KOPT-K1 (cell line): Measurements from ENCODE around the gene ABLIM2.

Experiments
- H3K27ac ChIP-seq: fragments of 200-600 bp; sonication (generic); 2 replicates; pipeline ENCODE4 v1.5.1; 2016; ENCODE audit warnings: antibody characterized with exemption, mild to moderate bottlenecking, low read depth, low read length; ENCODE audit not compliant: poor library complexity, severe bottlenecking
- H3K36me3 ChIP-seq: fragments of 200-600 bp; sonication (generic); 2 replicates; pipeline ENCODE4 v1.5.1; 2017; ENCODE audit warnings: antibody characterized with exemption, mild to moderate bottlenecking, low read length, moderate library complexity; ENCODE audit not compliant: insufficient read depth
- H3K9me3 ChIP-seq: fragments of 200-600 bp; sonication (generic); 2 replicates; pipeline ENCODE4 v1.5.1; 2017; ENCODE audit warnings: antibody characterized with exemption, low read length, mild to moderate bottlenecking; ENCODE audit not compliant: insufficient read depth, poor library complexity, severe bottlenecking

ABLIM2 gene

DNA sequence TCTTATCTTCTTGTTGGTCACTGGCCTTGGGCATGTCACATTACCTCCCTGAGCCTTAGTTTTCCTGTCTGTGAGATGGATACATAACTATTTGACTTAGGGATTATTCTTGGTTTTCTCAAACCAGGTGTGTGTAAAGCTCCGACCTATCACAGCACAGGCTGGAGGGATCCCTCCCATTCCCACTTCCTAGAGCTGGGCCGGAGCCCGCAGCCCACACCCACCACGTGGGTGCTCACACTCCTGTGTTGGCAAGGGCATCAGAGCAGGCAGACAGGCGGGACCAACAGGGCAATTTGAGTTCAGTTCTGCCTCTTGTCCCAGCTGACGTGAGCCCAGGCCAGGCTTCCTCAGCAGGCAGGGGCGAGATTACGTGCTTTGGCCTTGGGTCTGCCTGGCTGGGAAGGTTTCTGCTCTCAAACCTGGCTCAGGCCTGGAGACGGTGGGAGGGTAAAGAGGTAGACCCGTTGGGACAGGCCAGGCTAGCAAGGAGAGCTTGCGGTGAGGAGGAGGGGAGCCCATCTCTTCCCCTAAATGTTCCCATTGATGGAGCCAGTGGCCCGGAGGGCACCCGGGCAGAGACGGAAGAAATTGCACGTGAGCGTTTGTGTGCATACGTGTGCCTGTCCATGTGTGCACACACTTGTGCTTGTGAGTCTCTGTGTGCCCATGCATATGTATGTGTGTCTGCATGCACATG is 39.7 kb upstream of the ABLIM2 start:
- H3K9me3 ChIP-seq = no peaks in the 10 kb centered on the region
- H3K27ac ChIP-seq = peak overlapping the region; percentile 69
- no peaks in the 10 kb centered on the region for H3K36me3 ChIP-seq

DNA sequence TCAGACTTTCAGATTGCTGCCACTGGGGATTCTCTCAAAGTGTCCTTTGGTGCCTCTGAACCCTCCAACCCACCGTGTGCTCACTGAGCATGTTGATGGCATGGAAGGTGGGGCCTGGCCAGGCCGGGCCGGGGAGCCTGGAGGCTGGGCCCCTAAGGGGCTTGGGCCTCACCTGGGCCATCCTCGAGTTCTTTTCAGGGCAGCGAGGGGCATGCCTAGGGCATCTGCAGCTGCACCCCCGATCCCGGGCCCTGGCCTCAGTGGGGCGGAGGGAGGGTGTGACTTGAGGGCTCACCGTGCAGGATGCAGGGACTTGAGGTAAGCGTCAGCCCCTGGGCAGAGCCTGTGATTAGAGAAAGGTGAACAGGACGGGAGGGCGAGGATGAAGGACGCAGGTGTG is 38.9 kb upstream of the ABLIM2 start:
- no peak overlapping the region for H3K27ac ChIP-seq

GRCh38 chr4:8195841-8196458 is 37.3 kb upstream of the ABLIM2 start:
- Histone ChIP-seq H3K9me3 (no peaks in the 10 kb centered on the region), H3K27ac (no peak overlapping the region), H3K36me3 (no peaks in the 10 kb centered on the region)

More for the DNA sequence above, 38.9 kb upstream of the ABLIM2 start:
- Histone ChIP-seq H3K9me3 (no peaks in the 10 kb centered on the region), H3K36me3 (no peaks in the 10 kb centered on the region)

DNA sequence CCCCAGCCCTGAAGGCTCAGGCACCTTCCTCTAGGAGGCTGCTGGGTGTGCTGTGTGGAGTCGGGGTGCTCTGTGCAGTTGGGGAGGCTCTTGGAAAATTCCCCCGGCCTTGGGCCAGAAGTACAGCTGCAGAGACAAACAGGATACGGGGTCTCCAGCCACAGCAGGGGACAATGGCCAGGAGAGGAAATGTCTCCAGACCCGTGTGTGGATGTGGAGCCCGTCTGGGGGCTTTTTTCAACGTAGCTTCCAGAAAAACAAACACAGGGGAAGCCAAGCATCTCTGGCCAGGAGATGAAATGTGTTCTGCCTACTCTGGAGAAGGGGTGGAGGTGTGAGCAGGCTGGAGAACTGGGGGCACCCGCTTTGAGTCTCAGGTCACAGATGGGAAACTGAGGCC is 36.8 kb upstream of the ABLIM2 start:
- no peaks in the 10 kb centered on the region for H3K9me3 ChIP-seq
- H3K27ac ChIP-seq = no peak overlapping the region
- no peaks in the 10 kb centered on the region for H3K36me3 ChIP-seq

DNA sequence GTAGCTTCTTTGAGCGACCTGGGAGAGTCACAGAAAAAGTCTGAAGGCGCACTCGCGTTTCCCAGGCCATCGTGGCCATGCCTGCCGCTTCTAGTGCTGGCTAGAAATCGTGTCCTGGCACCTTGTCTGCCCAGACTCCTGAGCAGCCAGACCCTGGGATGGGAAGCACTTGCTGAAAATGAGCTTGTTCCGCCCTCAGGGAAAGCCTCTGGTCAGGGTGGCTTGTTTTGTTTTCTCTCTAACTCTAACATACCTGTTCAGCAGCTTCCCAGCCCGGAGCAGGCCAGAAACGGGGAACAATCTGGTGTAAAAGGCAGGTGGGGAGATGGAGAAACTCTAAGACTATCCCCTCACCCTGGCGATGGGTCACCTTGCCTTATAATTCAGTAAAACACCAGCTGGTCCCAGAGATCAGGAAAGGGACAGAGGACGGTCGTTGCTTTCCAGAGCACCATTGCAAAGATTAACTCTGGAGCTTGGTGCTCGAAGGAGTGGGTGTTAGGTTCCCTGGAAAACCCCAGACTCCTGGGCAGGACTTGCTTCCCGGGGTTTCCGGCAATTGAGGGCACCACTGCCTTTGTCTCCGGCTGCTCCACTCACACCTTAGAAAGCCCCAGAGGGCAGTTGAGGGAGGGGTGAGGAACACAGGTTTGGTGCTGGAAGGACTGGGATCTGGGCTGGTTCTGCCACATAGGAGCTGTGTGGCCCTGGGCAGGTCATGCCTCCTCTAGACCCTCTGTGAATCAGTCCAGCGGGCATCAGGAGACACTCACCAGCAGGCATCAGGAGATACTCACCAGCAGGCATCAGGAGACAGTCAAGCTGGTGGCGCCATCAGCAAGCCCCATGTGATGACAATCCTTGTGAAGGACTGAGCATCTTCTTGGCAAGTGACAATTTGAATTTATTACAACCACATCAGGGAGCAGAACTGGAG is 36.0 kb upstream of the ABLIM2 start:
- Histone ChIP-seq H3K9me3 (no peaks in the 10 kb centered on the region), H3K27ac (no peak overlapping the region), H3K36me3 (no peaks in the 10 kb centered on the region)

DNA sequence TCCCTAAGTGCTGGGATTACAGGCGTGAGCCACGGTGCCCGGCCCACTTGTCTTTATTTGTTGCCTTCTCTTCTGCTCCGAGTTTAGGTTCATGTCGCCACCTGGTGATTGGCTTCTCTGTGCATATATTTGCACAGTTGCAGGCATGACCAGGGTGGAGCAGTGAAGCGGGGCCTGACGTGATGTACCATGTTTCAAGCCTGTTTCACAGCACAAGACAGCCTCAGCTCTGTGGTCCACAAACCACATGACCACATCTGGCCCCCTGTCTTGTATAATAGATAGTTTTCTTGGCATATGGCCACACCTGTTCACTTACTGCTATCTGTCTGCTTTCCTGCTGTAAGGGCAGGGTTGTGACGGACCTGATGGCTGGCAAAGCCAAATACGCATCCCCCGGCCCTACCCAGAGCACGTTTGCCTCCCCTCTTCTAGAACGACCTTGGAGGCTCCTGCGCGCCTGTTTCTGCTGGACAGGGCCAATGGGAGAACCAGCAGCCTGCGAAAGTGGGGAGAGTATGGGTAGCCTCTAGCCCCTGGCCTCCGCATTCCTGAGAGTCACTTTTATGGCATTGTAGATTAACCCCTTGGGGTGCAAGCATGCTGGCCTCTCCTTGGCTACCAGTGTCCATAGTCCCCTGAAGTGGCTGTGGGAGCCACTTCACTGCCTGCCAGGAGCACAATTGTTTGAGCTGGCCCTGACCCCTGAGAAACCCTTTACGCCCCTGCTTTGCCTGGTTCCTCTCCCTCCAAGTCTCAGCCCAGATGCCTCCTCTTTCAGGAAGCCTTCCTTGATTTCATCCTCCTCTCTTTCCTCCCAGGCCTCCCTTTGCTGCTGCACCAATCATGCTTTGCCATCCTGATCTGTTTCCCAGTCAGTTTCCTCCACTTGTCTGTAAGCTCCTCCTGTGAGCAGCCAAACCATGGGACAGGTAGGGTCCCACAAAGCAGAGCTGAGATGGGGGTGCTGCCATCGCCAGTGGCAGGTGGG is 34.4 kb upstream of the ABLIM2 start:
- Histone ChIP-seq H3K9me3 (no peaks in the 10 kb centered on the region), H3K27ac (no peak overlapping the region)

GRCh38 chr4:8191136-8191747 is 32.6 kb upstream of the ABLIM2 start:
- Histone ChIP-seq H3K27ac (no peak overlapping the region), H3K9me3 (no peaks in the 10 kb centered on the region), H3K36me3 (no peaks in the 10 kb centered on the region)

More for the DNA sequence above, 34.4 kb upstream of the ABLIM2 start:
- H3K36me3 ChIP-seq = no peaks in the 10 kb centered on the region

GRCh38 chr4:8189551-8190466 is 31.2 kb upstream of the ABLIM2 start:
- Histone ChIP-seq H3K9me3 (no peaks in the 10 kb centered on the region), H3K27ac (no peak overlapping the region), H3K36me3 (no peaks in the 10 kb centered on the region)

DNA sequence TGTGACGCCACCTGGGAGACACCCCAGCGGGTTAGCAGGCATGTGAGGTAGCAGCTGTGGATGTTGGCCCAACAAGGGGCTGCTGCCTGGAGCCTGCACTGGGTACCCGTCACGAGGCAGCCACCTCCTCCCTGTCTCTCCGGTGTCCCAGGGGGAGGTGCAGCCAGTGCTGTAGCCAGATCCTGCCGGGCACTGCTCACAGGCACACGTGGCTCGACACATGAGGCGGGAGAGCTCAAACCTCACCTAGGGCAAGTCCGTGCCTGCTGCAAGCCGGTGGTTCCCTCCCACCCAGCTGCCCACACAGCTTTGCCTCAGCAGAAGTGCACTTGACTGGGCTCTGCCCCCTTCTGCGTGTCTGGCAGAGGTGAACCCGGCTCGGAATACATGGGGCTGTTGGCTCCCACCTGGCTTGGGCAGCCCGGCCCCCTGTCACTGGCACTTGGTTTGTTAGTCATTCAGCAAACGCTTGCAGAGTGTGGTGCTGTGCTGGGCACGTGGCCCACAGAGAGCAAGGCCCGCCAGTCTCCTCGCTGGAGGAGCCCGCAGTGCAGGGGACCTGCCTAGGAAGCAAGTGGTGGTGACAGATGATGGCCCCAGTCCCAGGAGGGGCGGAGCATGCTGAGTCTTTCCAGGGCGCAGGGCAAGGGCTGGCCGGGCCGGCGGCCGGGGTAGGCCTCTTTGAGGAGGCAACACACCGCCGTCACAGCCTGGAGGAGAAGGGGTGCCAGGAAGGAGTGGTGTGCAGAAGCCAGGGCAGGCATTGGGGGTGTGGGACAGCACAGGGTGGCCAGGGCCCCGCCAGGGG is 30.3 kb upstream of the ABLIM2 start:
- Histone ChIP-seq H3K9me3 (no peaks in the 10 kb centered on the region), H3K27ac (no peak overlapping the region), H3K36me3 (no peaks in the 10 kb centered on the region)

DNA sequence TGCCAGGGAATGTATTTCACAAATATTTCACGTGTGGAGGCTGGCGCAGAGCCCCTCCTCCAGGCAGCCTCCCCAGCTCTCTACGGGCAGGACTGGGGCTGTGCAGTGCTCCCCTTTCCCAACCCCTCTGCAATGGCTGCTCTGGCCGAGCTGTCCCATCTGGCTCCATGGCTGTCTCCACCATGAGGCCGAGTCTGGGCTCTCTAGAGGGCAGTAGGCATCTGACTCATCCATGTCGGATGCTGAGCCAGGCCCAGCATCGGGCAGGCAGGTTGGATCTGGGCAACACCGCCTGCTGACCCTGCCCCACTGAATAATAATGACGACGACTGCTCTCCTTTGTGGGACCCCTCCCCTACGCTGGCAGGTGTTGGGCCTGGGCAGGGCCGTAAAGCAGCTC is 29.5 kb upstream of the ABLIM2 start:
- H3K9me3 ChIP-seq = no peaks in the 10 kb centered on the region
- no peaks in the 10 kb centered on the region for H3K36me3 ChIP-seq
- H3K27ac ChIP-seq = no peak overlapping the region

- Histone ChIP-seq H3K9me3 (no peaks in the 10 kb centered on the region), H3K27ac (no peak overlapping the region), H3K36me3 (no peaks in the 10 kb centered on the region)
Observed at GRCh38 chr4:8185930-8186329, 27.3 kb upstream of the ABLIM2 start.

GRCh38 chr4:8185295-8185694 is 26.7 kb upstream of the ABLIM2 start:
- no peak overlapping the region for H3K27ac ChIP-seq
- no peaks in the 10 kb centered on the region for H3K36me3 ChIP-seq
- no peaks in the 10 kb centered on the region for H3K9me3 ChIP-seq

DNA sequence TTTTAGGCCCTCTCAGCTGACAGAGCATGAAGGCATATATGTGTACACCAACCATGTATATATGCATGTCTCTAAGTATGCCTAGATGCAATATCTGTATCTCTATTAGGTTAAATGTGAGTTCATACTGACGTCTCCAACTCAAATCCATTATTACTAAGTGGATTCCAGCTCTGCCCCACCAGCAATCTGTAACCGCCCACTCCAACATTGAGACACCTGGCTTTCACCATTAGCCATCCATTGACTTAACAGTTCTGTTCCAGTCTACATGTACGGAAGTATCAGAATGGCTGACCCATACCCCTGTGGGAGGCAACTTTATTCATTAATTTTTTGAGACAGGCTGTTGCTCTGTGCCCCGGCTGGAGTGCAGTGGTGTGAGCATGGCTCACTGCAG is 25.4 kb upstream of the ABLIM2 start:
- Histone ChIP-seq H3K9me3 (no peaks in the 10 kb centered on the region), H3K36me3 (no peaks in the 10 kb centered on the region), H3K27ac (no peak overlapping the region)
